Skin of body (tissue), 2 donors: ENCODE results near the gene AGER. TPM values are rescaled to one million over a fixed set of nuclear protein-coding genes. Genes with fewer than 3 reads are reported as not detected.

Source experiments
- DNase-seq: peaks from one replicate; lab custom pipeline; 2025; lab: John Stamatoyannopoulos, UW
- total RNA-seq: library from RNA; depleted of rRNA; stranded (reverse); fragments of >200 nt; gene quantifications from one replicate; pipeline ENCODE4 v1.2.3, GENCODE V29; 2014

The AGER gene
- total RNA-seq, 1 donor from 2014 or later: 2.7 TPM

DNA sequence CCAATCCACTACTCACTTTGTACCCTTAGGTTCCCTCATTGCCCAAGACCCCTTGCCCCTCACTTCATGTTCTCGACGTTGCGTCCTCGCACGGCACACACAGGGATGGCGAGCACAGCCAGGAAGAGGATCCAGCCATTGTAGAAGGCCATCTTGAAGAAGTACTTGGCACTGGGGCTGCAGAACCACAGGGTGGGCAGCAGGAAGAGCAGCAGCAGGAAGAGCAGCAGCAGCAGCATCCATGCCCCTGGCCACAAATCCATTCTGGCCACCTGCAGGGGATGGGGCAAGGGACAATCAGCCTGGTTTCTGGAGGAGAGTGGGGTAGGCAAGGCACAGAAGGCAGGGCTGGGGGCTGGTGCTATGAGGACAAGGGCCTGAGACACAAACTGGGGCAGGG is 12.8 kb downstream of the AGER start:
- no peak for DNase-seq

DNA sequence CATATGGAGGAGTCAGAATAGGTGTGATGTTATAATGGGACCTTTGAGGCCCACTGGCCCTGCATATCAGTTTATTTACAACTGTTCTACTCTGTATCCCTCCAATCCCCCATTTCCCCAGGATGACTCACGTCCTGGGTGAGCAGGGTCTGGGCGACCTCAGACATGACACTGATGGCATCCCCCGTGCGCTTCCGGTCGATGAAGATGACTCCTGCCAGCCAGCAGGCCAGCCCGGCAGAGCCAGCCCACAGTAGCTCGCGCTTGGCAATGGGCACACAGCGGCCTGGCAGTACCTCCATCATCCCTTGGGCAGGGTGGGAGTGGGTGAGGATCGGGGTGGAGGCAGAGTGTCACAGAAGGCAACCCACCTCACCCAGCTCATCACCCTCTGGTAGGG is 13.8 kb downstream of the AGER start:
- no peak for DNase-seq

DNA sequence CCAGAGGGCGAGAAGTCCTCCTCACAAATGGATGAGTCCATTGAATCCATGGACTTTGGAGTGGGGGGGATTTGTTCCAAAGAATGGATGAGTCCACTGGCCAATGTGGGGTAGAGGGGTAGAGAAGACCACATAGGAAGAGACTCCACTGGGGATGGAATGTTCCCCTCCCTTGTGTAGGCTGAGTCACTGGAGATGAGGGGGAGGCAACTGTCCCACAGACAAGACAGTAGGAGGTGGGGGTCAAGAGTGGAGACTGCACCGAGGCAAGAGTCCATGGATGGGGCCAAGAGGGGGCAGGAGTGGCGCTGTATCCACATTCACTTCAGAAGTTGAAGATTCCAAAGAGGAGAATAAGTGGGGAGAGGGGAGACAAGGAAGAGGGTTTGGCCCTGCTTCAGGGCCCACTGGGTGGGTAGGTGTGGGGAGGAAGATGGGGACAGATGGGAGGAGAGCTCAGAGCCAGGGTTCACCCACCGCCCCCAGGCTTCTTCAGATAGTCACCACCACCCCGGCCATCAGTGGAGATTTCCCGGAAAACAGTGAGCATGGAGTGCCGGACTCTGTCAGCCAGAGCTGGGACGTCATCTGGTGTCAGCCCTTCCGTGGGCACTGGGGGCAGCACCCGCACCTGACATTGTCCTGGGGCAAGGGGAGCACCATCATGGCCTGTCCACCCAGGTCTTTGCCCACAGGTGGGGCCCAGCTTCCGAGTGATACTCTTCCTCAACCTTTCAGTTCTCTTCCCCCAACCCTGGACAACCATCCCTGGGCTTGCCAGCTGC is 15.1 kb downstream of the AGER start:
- no peak for DNase-seq

DNA sequence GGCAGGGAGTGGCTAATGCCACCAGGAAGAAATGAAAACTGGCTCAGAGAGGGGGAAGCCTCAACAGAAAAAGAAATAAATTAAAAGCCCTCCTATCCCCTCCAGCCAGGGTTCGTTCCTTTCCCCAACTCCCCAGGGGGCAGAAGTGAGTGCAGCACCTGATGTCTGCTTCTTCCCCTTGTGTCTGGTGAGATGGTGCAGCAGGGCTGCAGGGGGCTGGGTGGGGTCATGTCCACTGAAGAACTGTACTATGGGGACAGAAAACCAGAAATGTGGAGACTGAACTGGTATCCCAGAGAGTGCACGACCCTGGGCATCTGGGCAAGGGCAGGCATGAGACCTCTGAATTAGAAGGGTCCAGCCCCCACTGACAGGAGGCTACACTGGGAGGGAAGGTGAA is 15.7 kb downstream of the AGER start:
- no peak for DNase-seq

DNA sequence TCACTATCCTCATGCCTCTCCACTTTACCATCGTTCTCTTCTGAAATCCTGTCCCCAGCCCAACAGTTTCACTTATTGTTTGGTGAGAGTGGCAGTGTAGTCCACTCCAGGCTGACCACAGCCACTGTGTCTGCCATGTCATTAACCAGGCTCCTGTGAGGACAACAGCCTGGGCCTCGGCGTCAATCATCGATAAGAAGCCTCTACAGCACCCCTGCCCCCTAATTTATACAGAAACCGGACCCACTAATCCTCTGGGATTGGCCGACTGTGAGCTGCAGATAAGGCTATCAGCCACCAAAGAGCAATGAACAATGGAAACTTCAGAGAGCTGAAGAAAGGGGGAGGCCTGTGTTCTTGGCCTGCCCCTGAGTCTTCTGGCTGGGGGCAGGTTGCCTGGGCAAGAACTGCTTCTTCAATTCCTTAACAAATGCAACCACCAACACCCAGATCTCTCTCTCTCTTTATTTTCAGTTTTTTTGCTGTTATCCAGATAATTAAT is 16.2 kb downstream of the AGER start:
- no peak for DNase-seq

DNA sequence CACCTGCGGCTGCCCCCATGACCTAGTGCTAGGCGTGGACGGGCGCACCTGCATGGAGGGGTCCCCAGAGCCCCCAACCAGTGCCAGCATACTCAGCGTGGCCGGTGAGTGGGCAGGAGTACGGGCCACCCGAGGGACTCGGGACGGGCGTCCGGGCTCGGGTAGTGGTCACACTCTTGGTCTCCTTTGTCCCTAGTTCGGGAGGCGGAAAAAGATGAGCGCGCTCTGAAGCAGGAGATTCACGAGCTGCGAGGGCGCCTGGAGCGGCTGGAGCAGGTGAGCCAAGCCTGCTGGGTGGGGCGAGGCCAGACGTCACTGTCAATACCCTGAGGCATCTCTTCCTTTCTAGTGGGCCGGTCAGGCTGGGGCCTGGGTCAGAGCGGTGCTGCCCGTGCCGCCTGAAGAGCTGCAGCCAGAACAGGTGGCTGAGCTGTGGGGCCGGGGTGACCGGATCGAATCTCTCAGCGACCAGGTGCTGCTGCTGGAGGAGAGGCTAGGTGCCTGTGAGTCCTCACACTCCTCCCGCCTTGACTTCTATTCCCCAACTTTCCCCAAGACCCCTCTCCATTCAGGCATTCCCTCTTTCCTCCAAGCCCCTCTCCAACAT is 16.8 kb downstream of the AGER start:
- no peak for DNase-seq

DNA sequence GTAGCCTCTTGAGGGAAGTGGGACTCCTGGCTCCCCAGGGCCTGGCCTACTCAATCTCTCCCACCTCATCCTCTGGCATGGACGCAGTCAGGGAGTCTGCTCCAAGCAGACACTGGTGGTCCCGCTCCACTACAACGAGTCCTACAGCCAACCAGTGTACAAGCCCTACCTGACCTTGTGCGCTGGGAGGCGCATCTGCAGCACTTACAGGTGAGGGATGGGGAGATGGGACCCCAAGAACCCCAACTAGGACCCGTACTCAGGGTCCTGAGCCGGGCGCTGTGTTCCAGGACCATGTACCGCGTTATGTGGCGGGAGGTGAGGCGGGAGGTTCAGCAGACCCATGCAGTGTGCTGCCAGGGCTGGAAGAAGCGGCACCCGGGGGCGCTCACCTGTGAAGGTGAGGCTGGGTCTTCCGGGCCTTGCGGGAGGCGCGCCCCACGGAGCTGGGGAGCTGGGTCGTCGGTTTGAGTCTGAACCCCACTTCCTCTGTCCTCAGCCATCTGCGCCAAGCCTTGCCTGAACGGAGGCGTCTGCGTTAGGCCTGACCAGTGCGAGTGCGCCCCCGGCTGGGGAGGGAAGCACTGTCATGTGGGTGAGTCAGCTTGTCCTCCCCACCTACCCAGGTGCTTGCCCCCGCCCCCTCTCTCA is 17.5 kb downstream of the AGER start:
- DNase-seq: no peak

DNA sequence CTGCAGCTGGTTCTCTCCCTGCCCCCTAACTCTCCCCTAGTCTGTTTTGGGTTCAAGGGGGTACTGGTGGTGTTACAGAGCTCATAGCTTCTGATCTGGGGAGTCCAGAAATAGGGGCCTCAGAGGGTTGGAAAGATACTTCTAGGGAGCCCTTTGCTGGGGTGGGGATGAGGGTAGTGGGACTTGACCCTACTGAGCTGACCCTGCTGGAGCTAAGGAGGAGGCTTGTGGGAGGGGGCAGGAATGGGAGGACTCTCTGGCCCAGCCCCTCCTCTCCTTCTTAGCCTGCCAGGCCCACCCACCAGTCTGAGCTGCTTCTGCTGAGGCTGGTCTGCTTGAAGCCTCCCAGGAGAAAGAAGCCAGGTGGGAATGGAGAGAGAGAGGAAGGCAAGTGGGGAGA is 19.8 kb downstream of the AGER start, which contains the start of gene EGFL8:
EGFL8 (plus strand) TSS at position 301 of the 400 bp plus-strand sequence. CDS start 1,571 bp downstream, outside the sequence.
- DNase-seq: no peak

DNA sequence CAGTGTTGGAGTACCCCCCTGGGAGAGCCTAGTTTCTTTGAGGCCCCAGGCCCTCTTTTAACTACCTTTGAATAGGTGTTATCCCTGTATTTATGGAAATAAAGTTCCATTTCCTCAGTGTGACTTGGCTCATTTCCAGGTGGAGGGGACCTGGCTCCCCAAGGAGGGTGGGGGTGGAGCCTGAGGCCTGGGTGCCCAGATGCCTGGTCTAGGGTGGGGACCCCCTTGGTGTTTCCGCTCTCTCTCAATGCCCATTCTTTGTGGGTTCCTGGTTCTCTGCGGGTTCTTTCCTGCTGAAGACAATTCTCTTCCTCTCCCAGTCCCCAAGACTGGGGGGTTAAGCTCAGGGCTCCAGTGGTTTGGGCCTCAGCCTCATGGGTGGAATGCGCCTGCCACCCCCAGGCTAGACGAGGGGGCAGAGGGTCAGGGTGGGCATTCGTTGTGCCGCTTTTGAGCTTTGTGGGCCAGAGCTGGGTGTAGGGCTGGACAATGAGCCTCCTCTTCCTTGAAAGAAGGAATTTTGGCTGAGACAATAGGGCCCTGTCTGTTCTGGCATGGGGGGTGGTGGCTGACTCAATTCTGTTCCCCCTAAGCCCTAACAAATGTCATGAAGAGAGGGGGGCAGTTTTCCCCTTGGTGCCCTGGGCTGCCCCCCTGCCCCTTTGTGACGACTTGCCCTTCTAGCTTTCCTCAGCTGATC is 20.3 kb downstream of the AGER start:
- no peak for DNase-seq

DNA sequence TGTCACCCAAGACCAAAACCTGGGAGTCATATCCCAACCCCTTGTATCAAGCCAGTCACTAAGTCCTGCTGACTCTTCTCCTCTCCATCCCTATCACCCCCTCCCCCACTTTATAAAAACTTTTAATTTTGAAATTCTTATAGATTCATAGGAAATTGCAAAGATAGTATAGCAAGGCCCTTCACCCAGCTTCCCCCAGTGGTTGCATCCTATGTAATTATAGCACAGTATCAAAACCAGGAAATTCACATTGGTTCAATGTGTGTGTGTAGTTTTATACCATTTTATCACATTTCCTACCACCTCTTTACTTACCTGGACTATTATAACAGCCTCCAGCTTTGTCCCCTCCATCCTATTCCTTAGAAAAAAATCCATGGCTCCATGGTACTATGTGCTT is 26.0 kb downstream of the AGER start:
- no peak for DNase-seq

DNA sequence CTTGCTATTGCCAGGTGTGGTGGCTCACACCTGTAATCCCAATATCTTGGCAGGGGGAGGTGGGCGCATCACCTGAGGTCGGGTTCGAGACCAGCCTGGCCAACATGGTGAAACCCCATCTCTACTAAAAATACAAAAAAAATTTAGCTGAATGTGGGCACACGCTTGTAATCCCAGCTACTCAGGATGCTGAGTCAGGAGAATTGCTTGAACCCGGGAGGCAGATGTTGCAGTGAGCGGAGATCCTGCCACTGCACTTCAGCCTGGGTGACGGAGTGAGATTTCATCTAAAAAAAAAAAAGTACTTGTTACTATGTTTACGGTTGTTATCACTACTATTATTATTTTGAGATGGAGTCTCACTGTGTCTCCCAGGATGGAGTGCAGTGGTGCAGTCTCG is 27.2 kb downstream of the AGER start:
- no peak for DNase-seq

DNA sequence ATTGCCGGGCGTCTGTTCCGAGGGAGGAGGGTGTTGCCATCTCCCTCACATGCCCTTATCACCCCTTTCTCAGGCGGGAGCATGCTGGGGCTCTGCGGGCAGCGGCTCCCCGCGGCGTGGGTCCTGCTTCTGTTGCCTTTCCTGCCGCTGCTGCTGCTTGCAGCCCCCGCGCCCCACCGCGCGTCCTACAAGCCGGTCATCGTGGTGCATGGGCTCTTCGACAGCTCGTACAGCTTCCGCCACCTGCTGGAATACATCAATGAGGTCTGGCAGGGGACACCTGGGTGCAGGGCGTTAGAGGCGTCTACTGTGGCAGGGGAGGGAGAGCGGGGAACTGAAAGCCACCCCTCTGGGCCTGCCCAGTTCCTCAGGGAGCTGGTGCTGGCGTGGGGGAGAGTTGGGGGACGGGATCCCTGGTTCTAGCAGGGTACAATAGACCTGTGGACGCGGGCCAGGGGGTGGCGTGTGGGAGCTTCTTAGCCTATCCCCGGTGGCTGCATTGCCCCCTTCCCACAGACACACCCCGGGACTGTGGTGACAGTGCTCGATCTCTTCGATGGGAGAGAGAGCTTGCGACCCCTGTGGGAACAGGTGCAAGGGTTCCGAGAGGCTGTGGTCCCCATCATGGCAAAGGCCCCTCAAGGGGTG is 29.4 kb downstream of the AGER start:
- no peak for DNase-seq

DNA sequence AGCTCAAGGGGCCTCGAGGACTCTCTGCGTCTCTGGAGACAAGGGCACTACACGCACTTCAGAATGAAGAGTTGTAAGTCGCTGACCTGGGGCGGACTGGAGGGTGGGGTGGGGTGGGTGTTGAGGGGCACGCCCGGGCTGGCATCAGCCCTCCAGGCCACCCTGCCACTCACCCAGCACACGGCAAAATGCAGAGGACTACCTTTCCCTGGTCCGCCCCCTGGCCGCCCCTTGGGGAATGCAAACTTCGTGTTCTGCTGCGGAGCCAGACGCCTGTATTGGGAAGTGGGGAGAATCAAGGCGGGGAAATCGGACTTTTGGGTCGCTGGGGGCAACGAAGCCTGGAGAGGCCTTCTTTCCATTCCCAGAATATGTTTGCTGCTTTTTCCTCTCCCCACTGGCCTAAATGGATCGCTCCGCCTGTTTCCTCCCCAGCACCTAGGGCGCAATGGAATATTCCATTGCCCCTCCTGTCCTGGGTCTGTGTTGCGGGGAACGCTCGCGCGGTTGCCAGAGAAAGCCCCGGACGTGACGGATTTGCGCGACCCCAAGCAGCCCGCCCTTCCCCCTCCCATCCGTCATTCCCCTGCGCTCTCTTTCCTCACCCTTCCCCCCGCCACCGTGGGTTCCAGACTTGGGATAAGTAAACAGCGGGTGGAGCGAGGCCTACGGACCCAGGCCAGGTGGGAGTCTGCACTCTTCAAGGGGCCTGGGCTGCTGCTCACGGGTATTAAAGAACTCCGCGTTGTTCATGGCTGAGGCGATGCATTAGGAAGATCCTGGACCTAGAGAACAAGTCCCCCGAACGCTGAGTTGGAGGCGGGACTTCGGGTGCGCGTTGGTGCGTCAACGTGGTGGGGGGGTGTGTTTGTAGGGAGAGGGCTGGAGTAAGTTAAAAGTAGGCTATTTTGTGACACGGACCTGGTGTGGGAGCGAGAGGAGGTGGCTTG is 30.2 kb downstream of the AGER start, which contains the start of gene PPT2:
PPT2 (plus strand) TSS at position 578 of the 950 bp plus-strand sequence. CDS start 454 bp downstream, outside the sequence.
- DNase-seq: peak; percentile 95

DNA sequence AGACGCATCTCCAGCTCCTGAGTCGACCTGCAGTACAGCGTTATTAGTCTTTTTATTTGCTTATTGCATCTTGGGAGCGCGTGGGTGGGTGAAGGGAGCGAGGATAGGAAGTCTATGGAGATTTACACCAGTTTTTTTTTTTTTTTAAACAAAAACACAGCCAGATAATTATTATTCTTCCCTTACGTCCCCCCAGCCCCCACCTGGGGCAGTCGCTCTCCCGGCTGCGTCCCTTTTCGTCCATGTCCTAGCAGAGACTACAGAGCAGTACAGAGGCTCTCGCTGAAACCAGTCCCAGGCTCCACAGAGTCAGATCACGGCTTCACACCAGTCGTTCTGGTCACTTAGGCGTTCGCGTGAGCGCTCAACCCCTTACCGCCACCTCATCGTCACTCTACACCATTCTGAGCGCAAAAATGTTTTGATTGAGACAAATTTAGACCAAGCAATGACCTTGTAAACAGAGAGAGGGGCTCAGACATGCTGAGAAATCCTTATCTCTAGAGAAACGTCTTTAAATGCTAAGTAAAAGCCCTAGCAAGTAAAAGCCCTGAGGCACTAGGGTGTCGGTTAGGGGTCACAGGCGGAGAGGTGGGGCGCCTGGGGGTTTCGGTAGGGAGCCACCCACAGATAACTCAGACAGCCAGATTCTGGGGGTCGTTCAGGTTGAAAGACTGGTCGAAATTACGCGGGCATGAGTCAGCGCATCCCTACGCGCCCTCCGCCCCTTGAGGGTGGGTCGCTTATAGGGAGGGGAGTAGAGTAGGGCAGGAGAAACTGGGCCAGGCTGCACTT is 31.1 kb downstream of the AGER start:
- DNase-seq: no peak

DNA sequence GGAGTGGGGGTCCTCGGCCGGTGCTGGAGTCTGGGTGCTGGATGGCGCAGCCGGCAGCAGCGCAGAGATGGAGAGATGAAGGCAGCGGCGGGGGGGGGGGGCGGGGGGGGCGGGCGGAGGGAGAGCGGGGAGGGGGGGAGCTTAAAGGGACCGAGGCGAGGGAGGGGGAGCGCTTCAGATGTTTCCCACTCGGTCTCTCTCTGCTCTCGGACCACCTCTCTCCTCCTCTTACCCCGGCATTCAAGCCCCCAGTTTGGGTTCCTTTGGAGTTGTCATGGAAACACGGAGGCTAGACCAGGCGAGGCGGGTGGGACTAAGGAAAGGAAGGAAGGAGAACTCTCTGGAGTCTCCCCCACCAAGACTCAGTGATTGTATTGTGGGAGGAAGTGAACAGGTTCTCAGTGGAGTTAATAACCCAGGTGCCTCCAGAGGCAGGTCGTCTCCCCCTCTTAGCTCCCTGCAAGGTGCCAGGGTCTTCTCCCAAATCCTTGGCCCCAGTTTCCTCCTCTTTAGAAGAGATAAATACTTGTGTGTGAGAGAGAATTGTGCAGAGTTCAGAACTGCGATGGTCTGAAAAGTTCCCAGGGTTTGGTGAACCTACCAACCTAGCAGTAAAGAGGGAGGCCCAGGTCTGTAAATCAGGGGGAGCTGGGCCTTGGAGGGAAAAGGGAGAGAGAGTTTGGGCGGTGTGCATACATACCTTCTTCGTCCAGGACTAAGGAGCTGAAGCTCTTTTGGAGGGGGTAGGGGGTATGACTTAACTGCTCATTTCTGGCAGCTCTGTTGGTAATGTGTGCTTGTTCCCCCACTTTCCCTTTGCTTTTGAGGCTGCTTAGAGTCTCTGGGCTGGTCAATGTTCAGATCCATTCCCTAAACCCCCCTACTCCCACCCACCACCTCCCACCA is 31.9 kb downstream of the AGER start, which contains the start of gene PRRT1:
PRRT1 (minus strand) TSS at position 77 of the 906 bp plus-strand sequence. CDS start 112 bp downstream, outside the sequence.
- DNase-seq: no peak

DNA sequence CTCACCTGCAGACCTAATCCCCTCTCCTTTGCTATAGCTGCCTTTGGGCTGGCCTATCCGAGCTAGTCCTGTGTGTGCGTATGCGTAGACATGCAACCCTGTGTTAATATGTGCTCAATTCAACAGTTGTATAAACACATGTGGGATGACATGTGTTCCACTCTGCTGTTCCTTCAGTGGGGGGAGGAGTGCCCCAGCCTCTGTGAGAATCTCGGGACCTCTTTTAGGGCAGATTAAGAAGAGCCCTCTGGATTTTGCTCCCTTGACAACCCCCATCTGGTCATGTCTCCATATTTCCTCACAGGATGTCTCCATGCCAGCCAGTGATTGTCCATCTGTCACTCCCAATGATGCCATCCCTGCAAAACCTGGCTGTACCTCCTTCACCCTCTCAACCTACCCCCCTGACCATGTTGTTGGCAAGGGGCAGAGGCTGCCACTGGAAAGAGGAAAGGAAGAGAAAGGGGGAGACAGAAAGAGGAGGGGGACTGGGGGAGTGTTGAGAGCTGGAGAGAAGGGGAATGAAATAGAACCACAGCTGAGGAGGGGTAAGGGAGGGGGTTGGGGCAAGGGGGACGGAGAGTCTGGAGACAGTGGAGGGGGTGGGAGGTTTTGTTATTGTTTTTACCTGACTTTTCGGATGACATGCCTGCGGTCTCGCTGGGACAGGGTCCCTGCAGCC is 32.7 kb downstream of the AGER start:
- DNase-seq: no peak
